Mucosa of stomach (tissue), 1 donor: ENCODE measurements around the gene PPP2R2D.

Source experiments
- H3K27me3 ChIP-seq: one replicate; pipeline ENCODE4 v1.7.0; 2013; ENCODE audit warnings: mild to moderate bottlenecking, low read length; ENCODE audit not compliant: control insufficient read depth, insufficient read depth
- H3K36me3 ChIP-seq: one replicate; pipeline ENCODE4 v1.7.0; 2013; ENCODE audit warnings: low read length; ENCODE audit not compliant: control insufficient read depth, insufficient read depth
- H3K4me1 ChIP-seq: one replicate; pipeline ENCODE4 v1.7.0; 2013; ENCODE audit warnings: mild to moderate bottlenecking, low read length; ENCODE audit not compliant: control insufficient read depth, insufficient read depth
- H3K4me3 ChIP-seq: one replicate; pipeline ENCODE4 v1.7.0; 2013; ENCODE audit warnings: low read length
- H3K9ac ChIP-seq: one replicate; pipeline ENCODE4 v1.7.0; 2013; ENCODE audit warnings: mild to moderate bottlenecking, low read length, moderate library complexity
- H3K9me3 ChIP-seq: one replicate; pipeline ENCODE4 v1.7.0; 2013; ENCODE audit warnings: mild to moderate bottlenecking, low read length, moderate library complexity; ENCODE audit not compliant: control insufficient read depth
- donor health status: Pancreatic carcinoma.

The PPP2R2D gene

DNA sequence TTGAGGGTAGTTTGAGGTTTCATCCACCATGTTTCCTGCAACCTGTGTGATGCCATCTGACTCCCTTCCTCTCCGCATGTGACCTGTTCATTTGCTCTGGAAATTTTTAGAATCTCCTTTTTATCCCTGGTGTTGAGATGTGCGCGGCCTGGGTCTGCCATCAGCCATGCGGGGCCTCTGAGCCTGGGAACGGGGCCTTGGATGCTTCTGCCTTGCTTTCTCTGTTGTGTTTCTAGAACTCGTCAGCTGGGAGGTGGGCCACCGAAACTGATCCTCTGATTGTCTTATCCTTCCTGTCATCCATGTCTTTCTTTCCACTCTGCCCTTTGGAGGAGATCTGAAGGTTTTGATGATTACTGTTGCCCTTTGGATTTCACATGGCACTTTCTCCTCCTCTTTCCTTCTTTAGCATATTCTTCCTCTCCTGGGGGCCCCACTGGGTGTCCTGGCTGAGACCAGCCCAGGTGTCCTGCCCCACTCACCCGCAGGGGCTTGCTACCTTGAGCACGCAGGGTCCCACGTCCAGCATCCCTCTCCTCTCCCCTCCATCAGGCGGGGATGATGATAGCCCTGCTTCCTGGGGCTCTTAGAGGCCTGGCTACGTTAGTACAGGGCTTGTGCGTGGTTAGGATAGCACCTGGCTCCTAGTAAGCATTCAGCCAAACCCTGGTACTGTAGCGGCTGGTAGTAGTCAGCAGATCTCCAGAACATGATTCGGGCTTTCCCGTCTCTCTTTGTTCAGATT, 29.9 kb downstream of the PPP2R2D start:
- Histone ChIP-seq H3K4me1 (peaks cover 17% of the 10 kb centered on the region), H3K9me3 (no peaks in the 10 kb centered on the region), H3K9ac (no peak overlapping the region), H3K36me3 (no peaks in the 10 kb centered on the region), H3K4me3 (no peak overlapping the region), H3K27me3 (no peaks in the 10 kb centered on the region)

- peaks cover 17% of the 10 kb centered on the region for H3K4me1 ChIP-seq
- H3K27me3 ChIP-seq: no peaks in the 10 kb centered on the region
- H3K4me3 ChIP-seq: no peak overlapping the region
- H3K36me3 ChIP-seq: no peaks in the 10 kb centered on the region
- no peaks in the 10 kb centered on the region for H3K9me3 ChIP-seq
- H3K9ac ChIP-seq: no peak overlapping the region
These were observed 31.2 kb downstream of the PPP2R2D start for GRCh38 chr10:131931981-131932380.

DNA sequence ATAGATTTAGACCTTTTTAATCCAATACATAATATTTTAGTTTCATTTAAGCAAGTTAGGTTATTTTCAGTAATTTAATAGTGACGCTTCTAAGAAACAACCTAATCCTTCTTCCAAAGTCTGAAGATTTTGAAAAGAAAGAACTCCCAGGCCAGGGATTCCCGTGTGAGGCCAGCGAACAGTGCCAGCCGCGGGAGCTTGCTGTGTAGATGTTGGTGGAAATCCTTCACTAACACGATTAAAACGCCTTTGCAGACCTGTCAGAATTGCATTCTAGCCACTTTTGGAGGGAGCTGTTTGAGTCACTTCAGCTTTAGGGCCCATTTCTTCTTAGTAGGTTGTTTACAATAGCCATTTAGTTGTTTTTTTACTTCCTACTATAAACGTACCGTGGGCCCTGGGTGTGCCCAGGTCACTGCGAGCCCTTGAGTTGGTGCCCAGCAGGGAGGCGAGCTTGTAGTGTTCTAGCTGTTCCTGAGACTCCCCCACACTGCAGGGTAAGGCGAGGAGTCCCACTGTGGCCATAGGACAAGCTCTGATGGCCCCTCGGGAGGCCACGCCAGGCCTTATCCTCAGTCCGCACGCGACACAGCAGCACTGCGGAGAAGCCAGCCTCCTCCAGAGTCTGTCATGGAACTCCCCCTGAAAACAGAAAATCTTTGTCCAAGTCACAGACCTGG, 32.3 kb downstream of the PPP2R2D start:
- peaks cover 17% of the 10 kb centered on the region for H3K4me1 ChIP-seq
- H3K9ac ChIP-seq: no peak overlapping the region
- H3K9me3 ChIP-seq: no peaks in the 10 kb centered on the region
- no peaks in the 10 kb centered on the region for H3K27me3 ChIP-seq
- no peaks in the 10 kb centered on the region for H3K36me3 ChIP-seq
- no peak overlapping the region for H3K4me3 ChIP-seq

DNA sequence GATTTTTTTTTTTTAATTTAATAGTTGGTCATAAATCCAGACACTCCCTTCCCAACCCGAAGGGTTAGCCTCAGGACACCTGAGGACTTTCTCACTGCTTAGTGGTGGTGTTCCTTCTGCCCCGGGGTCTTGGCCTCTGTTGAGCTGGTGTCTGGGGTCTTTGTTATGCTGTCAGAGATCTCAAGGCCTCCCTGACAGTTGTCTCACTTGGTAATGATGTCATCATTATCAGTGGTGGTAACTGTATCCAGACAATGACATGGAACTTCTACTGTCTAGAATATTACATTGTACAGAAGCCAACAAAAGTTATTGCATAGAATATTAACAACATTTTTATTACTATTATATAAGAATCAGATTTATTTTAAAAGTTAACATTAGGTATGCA, 32.9 kb downstream of the PPP2R2D start:
- Histone ChIP-seq H3K27me3 (no peaks in the 10 kb centered on the region), H3K36me3 (peaks cover 3% of the 10 kb centered on the region), H3K9me3 (no peaks in the 10 kb centered on the region), H3K9ac (no peak overlapping the region), H3K4me1 (peaks cover 17% of the 10 kb centered on the region), H3K4me3 (no peak overlapping the region)

DNA sequence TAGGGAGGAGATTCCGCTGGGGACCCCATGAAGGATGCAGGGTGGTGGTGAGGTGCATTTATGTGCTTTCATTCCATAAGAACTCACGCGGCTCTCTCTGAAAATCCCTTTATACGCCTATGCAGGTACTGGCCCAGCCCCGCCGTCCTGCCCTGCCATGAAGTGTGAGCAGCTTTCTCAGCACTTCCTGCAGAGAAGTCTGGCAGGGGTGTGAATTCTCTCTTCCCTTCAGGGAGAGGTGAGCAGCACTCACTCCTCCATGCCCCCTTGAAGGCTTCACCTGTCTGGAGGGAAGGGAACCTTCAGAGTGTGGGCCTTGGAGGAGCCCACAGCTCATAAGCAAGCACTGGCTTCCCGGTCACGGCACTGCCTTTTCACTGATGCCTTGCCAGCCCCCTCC, 34.0 kb downstream of the PPP2R2D start:
- peaks cover 3% of the 10 kb centered on the region for H3K36me3 ChIP-seq
- H3K4me1 ChIP-seq: peaks cover 11% of the 10 kb centered on the region
- no peaks in the 10 kb centered on the region for H3K27me3 ChIP-seq
- H3K9me3 ChIP-seq: no peaks in the 10 kb centered on the region
- no peak overlapping the region for H3K4me3 ChIP-seq
- no peak overlapping the region for H3K9ac ChIP-seq

GRCh38 chr10:131935260-131935659, 34.5 kb downstream of the PPP2R2D start:
- peaks cover 3% of the 10 kb centered on the region for H3K36me3 ChIP-seq
- no peaks in the 10 kb centered on the region for H3K9me3 ChIP-seq
- peaks cover 11% of the 10 kb centered on the region for H3K4me1 ChIP-seq
- no peak overlapping the region for H3K4me3 ChIP-seq
- no peak overlapping the region for H3K9ac ChIP-seq
- H3K27me3 ChIP-seq: no peaks in the 10 kb centered on the region

DNA sequence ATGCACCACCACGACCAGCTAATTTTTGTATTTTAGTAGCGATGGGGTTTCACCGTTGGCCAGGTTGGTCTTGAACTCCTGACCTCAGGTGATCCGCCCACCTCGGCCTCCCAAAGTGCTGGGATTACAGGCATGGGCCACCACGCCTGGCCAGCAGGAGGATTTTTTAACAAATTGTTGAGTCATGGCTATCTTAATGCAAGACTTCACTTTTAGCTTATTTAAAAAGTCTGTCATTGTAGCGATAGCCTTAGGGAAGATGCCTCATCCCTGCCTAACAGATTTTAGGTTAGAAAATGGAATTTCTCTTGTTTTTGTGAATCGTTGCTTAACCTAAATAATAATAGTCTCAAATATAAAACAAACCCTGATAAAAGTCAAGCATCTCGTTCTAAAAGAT, 35.5 kb downstream of the PPP2R2D start:
- Histone ChIP-seq H3K36me3 (peaks cover 3% of the 10 kb centered on the region), H3K4me1 (peaks cover 5% of the 10 kb centered on the region), H3K9ac (no peak overlapping the region), H3K9me3 (no peaks in the 10 kb centered on the region), H3K27me3 (no peaks in the 10 kb centered on the region), H3K4me3 (no peak overlapping the region)

GRCh38 chr10:131936736-131937135, 35.9 kb downstream of the PPP2R2D start:
- H3K27me3 ChIP-seq: no peaks in the 10 kb centered on the region
- peaks cover 5% of the 10 kb centered on the region for H3K4me1 ChIP-seq
- H3K9me3 ChIP-seq: no peaks in the 10 kb centered on the region
- H3K4me3 ChIP-seq: no peak overlapping the region
- no peak overlapping the region for H3K9ac ChIP-seq
- H3K36me3 ChIP-seq: peaks cover 3% of the 10 kb centered on the region

DNA sequence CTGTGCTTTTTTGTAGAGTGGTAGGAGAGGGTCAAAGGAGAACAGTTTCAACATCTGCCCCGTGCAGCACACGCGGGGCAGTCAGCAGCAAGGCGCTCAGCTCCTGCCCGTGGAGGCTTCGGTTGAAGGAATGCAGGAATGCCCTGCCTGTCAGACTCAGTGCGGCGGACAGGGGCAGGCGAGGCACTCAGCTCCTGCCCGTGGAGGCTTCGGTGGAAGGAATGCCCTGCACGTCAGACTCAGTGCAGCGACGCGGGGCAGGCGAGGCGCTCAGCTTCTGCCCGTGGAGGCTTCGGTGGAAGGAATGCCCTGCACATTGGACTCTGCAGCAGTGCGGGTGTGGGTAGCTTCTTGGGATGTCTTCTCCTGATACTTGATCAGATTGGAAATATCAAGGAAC, 37.0 kb downstream of the PPP2R2D start:
- H3K9me3 ChIP-seq: no peaks in the 10 kb centered on the region
- H3K9ac ChIP-seq: no peak overlapping the region
- H3K36me3 ChIP-seq: peaks cover 3% of the 10 kb centered on the region
- no peak overlapping the region for H3K4me3 ChIP-seq
- H3K27me3 ChIP-seq: no peaks in the 10 kb centered on the region
- H3K4me1 ChIP-seq: peaks cover 4% of the 10 kb centered on the region

DNA sequence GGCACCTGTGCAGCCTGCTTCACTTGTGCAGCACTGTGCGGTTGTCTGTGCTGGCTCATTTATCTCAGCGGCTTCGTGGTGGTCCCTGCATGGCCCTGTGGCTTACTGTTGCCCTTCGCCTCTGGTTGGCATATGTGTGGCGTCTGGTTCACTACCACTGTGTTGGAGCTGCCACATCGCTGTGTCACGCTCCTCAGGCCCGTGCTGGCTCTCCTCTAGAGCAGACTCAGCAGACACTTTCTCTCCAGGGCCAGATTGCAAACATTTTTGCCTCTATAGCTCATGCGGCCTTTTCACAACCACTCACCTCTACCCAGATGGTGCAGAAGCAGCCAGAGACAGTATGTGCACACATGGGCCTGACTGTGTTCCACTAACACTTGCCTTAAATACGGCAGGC, 37.9 kb downstream of the PPP2R2D start:
- H3K9me3 ChIP-seq: no peaks in the 10 kb centered on the region
- no peaks in the 10 kb centered on the region for H3K27me3 ChIP-seq
- no peak overlapping the region for H3K4me3 ChIP-seq
- H3K4me1 ChIP-seq: no peaks in the 10 kb centered on the region
- H3K36me3 ChIP-seq: peaks cover 3% of the 10 kb centered on the region
- H3K9ac ChIP-seq: no peak overlapping the region

GRCh38 chr10:131942455-131942854, 41.6 kb downstream of the PPP2R2D start:
- Histone ChIP-seq H3K9me3 (no peaks in the 10 kb centered on the region), H3K36me3 (peaks cover 9% of the 10 kb centered on the region), H3K4me3 (no peak overlapping the region), H3K4me1 (no peaks in the 10 kb centered on the region), H3K27me3 (no peaks in the 10 kb centered on the region), H3K9ac (no peak overlapping the region)

DNA sequence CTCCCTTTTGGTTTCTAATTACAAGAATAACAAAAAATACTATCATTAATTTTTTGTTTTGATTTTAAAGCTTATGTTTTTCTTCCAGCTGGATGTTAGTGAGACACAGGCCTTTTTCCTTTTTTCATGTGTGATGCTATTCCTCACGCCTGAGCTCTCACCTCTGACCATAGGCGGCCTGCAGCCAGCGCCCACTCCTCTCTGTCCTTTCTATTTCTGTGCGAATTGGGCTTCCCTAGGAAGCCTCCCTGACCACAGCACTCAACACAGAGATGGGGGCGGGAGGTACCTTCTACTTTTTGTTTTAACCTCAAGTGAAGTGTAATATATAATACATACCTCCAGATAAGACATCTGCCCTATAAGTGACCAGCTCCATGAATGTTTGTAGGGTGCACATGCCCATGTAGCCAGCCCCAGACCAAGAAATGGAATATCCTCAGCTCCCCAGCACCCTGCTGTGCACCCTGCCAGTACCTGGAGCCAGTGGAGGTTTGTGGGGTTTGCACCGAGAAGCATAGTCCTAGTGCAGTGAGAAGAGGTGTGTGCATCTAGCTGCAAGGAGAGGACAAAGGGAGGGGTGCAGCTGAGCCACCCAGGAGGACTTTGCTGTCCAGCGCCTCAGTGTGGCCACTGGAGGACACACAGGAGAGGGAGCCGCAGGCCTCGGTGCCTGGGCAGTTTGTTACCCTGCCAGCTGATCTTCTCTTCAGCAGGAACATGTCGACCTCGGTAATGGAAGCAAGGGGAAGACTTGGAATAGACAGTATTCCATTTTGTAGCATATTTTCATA, 42.4 kb downstream of the PPP2R2D start:
- H3K27me3 ChIP-seq: no peaks in the 10 kb centered on the region
- H3K9ac ChIP-seq: no peak overlapping the region
- peaks cover 10% of the 10 kb centered on the region for H3K36me3 ChIP-seq

More for the DNA sequence above, 42.4 kb downstream of the PPP2R2D start:
- H3K9me3 ChIP-seq: no peaks in the 10 kb centered on the region
- H3K4me3 ChIP-seq: no peak overlapping the region
- H3K4me1 ChIP-seq: no peaks in the 10 kb centered on the region
